Aorta (tissue), 5 donors: ENCODE results near the gene ZBTB7C. TPM values are rescaled to one million over a fixed set of nuclear protein-coding genes. Genes with fewer than 3 reads are reported as not detected.

Experiments used
- ATAC-seq: fragments of 200-7000 bp; cut with Tn5 transposase; one replicate; pipeline ENCODE4 v1.9.1; 2022; ENCODE audit warnings: moderate library complexity; ENCODE audit not compliant: low FRiP score
- DNase-seq, 2 donors: peaks; one replicate each; pipeline ENCODE4 v3.0.0-alpha.2; 2020
- H3K27ac ChIP-seq, 2 donors: one replicate each; pipeline ENCODE4 v1.5.1; 2013; ENCODE audit warnings: low read length in 2 of 2, mild to moderate bottlenecking in 2 of 2, moderate library complexity in 2 of 2, control low read depth in 1 of 2, inconsistent platforms in 1 of 2, low read depth in 1 of 2
- H3K27me3 ChIP-seq, 2 donors: one replicate each; pipeline ENCODE4 v1.6.1; 2013; ENCODE audit warnings: control low read depth in 1 of 2, low read length in 1 of 2, mild to moderate bottlenecking in 1 of 2, moderate library complexity in 1 of 2; ENCODE audit not compliant: insufficient read depth in 2 of 2, control insufficient read depth in 1 of 2
- H3K36me3 ChIP-seq, 2 donors: one replicate each; pipeline ENCODE4 v1.6.1; 2013; ENCODE audit warnings: control low read depth in 1 of 2, low read length in 1 of 2, mild to moderate bottlenecking in 1 of 2; ENCODE audit not compliant: insufficient read depth in 2 of 2, control insufficient read depth in 1 of 2
- H3K4me1 ChIP-seq, 2 donors: one replicate each; pipeline ENCODE4 v1.6.1; 2013; ENCODE audit warnings: low read length in 2 of 2, control low read depth in 1 of 2, mild to moderate bottlenecking in 1 of 2, moderate library complexity in 1 of 2; ENCODE audit not compliant: insufficient read depth in 2 of 2, control insufficient read depth in 1 of 2
- H3K4me3 ChIP-seq, 2 donors: one replicate each; pipeline ENCODE4 v1.5.1; 2013; ENCODE audit warnings: low read length in 2 of 2, control low read depth in 1 of 2, mild to moderate bottlenecking in 1 of 2
- H3K9me3 ChIP-seq: one replicate; pipeline ENCODE4 v1.6.1; 2013; ENCODE audit warnings: mild to moderate bottlenecking, low read length; ENCODE audit not compliant: control insufficient read depth
- WGBS, 2 donors: extraction: QIAGEN DNeasy Blood & Tissue Kit; methylation state at CpG; one replicate each; pipeline ENCODE4 v1.1.7; 2013; 5-methylcytosine and 5-hydroxymethylcytosine counted together
- intact Hi-C, 2 donors: fragments of 100-400 bp; cut with DNase I; formaldehyde crosslinking; loops; one replicate each; pipeline versions ENCODE4 v1.14.2 to v1.15.0; 2022
- polyA plus RNA-seq, 2 donors: library from polyadenylated mRNA; stranded (reverse); fragments of 200-250 nt; gene quantifications; one replicate each; pipeline ENCODE4 v1.2.3, GENCODE V29; 2013
- total RNA-seq, 2 donors: library from RNA; stranded (reverse); fragmentation: NEBNext Ultra II Directional; extraction: Animal tissue kit (Norgen Biotek cat#: 25700); gene quantifications; one replicate each; pipeline ENCODE4 v1.2.1, GENCODE V29; 2021
- donor health status: healthy with polysubstance abuse.
- donor health status: Bipolar disorder and iron deficiency.
- donor health status: DM: no; HTN: no; CAD: no.
- donor health status: DM: no; HTN: no; CAD: no.
- donor health status: DM: yes; HTN: yes; CAD: no.

Gene ZBTB7C
- total and polyA plus RNA-seq, 4 donors: 0.69 to 22.4 (median 10.0) TPM

DNA sequence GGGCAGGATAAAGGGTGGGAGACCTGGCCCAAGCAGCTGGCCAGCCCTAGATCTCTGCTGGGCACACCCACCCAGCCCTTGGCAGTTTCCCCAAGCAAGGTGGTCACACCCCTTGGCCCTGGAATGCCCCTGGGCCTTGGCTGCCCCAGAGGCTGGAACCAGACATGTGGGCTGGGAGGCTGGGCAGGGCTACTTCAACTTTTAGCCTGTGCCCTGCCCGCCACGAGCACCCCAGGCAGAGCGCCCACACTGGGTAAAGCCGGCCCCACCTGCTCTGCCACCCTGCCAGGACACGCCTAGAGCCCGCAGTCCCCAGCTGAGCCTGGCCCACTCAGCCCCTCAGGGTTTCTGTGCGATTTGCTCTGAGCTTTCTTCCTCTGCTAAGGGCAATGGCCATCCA lies 359.0 kb downstream of the ZBTB7C start:
- 33 to 35% methylated on average over 7 of the region's 7 CpGs for WGBS, 2 donors
- peak; percentile 40 for ATAC-seq
- DNase-seq: peak in 1 of 2 donors; percentile 61
- intact Hi-C loops: no loop called here
- Histone ChIP-seq H3K27me3 (no peaks in the 10 kb centered on the region), H3K4me3 (no peak overlapping the region), H3K27ac (no peak overlapping the region), H3K4me1 (peaks cover 2 to 7% of the 10 kb centered on the region in 2 donors), H3K9me3 (no peaks in the 10 kb centered on the region), H3K36me3 (no peaks in the 10 kb centered on the region)

DNA sequence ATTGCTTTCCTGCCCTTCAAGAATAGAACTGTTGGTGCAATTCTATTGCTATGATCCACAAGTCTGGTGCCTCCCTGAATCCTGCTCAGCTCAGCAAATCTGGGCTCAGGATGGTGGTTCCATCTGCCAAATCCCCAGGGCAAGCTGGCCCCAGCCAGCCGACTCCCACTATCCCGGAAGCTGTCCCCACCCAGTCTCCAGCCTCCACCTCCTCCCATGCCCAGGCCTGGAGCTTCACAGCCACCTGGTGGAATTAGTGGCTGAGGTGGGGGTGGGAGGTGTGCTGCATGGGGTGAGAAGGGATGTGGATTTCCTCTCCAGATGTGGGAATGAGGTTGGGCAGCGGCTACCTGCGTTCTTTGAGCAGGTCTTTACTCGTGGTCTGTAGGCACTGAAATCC lies 359.4 kb downstream of the ZBTB7C start:
- intact Hi-C loops: no loop called here
- WGBS, 2 donors: 56 to 66% methylated on average over 5 of the region's 5 CpGs
- no peaks in the 10 kb centered on the region for H3K36me3 ChIP-seq
- peaks cover 2 to 7% of the 10 kb centered on the region in 2 donors for H3K4me1 ChIP-seq
- ATAC-seq (no peak), DNase-seq (peak in 1 of 2 donors; percentile 55)
- no peak overlapping the region for H3K27ac ChIP-seq
- no peaks in the 10 kb centered on the region for H3K9me3 ChIP-seq
- no peaks in the 10 kb centered on the region for H3K27me3 ChIP-seq
- H3K4me3 ChIP-seq: no peak overlapping the region

DNA sequence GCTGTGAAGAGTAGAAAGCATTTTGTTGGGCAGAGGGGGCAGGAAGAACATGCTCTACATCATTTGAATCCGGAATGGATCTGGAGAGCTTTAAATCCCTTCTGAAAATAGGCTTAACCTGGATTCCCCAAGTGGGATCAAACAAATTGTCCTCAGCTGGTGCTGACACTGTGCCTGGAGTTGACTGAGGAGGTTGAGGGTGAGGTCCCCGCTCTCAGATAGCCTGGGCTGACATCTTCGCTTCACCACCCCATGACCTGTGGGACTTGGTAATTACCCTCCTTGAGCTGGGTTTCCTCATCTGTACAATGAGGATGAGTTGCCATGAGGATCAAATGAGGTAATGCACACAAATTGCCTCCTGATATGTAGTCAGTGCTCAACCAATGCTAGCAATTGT lies 360.9 kb downstream of the ZBTB7C start:
- peak in 1 of 2 donors; percentile 7 for DNase-seq
- no peaks in the 10 kb centered on the region for H3K27me3 ChIP-seq
- 93 to 97% methylated on average over 3 of the region's 3 CpGs for WGBS, 2 donors

DNA sequence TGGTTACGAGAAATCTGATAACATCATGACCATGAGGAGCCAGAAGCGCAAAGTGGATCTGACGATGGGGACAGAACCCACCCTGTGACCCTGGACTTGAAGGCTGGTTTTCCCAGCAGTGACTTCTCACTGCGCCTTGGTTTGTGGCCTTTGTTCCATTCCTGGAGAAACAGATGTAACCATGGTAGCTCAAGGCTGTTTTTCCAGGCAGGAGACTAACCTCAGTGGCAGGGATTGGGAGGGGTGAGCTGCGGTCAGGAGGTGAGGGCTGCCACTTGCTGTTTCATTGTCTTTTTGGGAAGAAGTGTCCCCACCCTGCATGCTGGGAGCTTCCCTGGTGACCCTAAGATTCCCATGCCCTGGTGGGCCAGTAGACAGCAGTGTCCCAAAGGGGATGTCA lies 362.3 kb downstream of the ZBTB7C start:
- Histone ChIP-seq H3K4me3 (no peak overlapping the region), H3K27ac (no peak overlapping the region), H3K9me3 (no peaks in the 10 kb centered on the region), H3K36me3 (no peaks in the 10 kb centered on the region), H3K4me1 (peaks cover 2 to 7% of the 10 kb centered on the region in 2 donors), H3K27me3 (no peaks in the 10 kb centered on the region)
- intact Hi-C loops: no loop called here
- WGBS, 2 donors: 83 to 88% methylated on average over 5 of the region's 5 CpGs
- ATAC-seq (no peak), DNase-seq (peak in 1 of 2 donors; percentile 25)

More for the DNA sequence above, 360.9 kb downstream of the ZBTB7C start:
- Histone ChIP-seq H3K27ac (no peak overlapping the region), H3K4me1 (peaks cover 2 to 7% of the 10 kb centered on the region in 2 donors), H3K9me3 (no peaks in the 10 kb centered on the region), H3K4me3 (no peak overlapping the region), H3K36me3 (no peaks in the 10 kb centered on the region)
- intact Hi-C loops: no loop called here
- ATAC-seq: no peak

DNA sequence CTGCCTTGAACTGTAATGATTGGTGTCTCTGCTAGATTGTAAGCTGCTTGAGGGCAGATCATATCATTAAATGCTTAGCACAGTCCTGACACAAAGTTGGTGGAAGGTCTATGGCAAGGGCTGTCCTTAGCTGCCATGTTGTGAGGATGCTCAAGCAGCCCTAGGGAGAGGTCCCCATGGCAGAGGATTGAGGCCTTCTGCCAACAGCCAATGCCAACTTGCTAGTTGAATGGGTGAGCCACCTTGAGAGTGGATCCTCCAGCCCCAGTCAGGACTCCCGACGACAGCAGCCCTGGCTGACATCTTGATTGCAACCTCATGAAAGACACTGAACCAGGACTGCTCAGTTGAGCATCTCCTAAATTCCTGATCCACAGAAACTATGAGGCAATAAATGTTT lies 363.4 kb downstream of the ZBTB7C start:
- H3K36me3 ChIP-seq: no peaks in the 10 kb centered on the region
- H3K4me1 ChIP-seq: peaks cover 2 to 7% of the 10 kb centered on the region in 2 donors
- peak in 1 of 2 donors; percentile 16 for DNase-seq
- intact Hi-C loops: no loop called here
- 93 to 94% methylated on average over 2 of the region's 2 CpGs for WGBS, 2 donors
- no peak overlapping the region for H3K4me3 ChIP-seq
- H3K9me3 ChIP-seq: no peaks in the 10 kb centered on the region
- no peak overlapping the region for H3K27ac ChIP-seq
- no peak for ATAC-seq
- no peaks in the 10 kb centered on the region for H3K27me3 ChIP-seq

DNA sequence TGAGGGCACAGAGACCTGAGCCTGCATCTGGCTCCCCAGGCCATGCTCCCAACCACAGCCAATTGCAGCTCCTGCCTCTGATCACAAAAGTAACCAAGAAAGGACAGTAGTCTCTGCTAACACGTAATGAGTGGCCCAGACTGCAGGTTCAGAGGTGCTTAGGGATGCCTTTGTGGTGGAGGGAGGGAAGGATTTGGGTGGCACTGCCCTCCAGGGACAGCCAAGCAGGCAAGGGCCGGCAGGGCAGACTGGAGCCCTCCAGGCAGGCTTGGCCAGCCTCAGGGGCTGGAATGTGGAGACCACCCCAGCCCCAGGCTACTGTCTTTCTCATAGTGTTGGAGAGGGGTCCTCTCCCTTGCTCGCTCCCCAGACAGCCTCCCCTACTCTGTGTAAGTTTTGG lies 364.2 kb downstream of the ZBTB7C start:
- DNase-seq: peak in 1 of 2 donors; percentile 14
- Histone ChIP-seq H3K9me3 (no peaks in the 10 kb centered on the region), H3K4me1 (peaks cover 2 to 7% of the 10 kb centered on the region in 2 donors), H3K36me3 (peaks cover 0 to 2% of the 10 kb centered on the region in 2 donors), H3K27me3 (no peaks in the 10 kb centered on the region), H3K27ac (no peak overlapping the region), H3K4me3 (no peak overlapping the region)
- WGBS, 2 donors: 96 to 97% methylated on average over 3 of the region's 3 CpGs
- ATAC-seq: no peak
- intact Hi-C loops: no loop called here

DNA sequence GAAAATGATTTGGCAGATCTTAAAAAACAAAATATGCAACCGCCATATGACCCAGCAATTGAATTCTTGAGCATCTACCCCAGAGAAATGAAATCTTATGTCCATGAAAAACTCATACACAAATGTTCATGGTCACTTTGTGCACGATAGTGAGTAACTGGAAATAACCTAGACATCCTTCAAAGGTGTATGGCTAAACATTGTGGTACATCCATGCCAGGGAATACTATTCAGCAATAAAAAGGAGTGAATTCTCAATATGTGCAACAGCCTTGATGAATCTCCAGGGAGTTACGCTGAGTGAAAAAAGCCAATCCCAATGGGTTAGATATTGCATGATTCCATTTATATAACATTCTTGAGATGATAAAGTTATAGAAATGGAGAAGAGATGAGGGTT lies 366.0 kb downstream of the ZBTB7C start:
- WGBS, 2 donors: 79 to 98% methylated on average over 3 of the region's 3 CpGs
- Histone ChIP-seq H3K4me1 (peaks cover 2 to 7% of the 10 kb centered on the region in 2 donors), H3K27me3 (no peaks in the 10 kb centered on the region), H3K27ac (no peak overlapping the region), H3K9me3 (no peaks in the 10 kb centered on the region), H3K36me3 (peaks cover 0 to 2% of the 10 kb centered on the region in 2 donors), H3K4me3 (no peak overlapping the region)
- ATAC-seq (no peak), DNase-seq (no peak)
- intact Hi-C loops: no loop called here

DNA sequence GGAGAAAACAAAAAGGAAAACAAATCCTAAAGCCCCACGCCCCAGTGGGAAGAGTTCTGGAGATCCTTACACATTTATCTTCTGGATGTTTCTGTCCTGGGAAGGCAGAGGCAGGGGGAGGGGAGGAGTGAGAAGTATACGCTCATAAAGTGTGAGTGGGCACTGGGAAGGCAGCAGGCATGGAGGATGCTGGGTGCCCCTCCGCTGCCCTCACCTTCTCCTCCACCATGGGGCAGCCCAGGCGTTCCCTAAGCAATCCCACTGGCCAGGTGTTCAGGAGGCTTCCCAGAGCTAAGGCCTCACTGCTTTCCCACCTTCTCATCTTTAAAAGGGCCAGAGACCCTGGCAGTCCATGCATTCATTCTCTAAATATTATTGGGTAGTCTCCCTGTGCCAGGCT lies 366.8 kb downstream of the ZBTB7C start:
- intact Hi-C loops: no loop called here
- peaks cover 0 to 2% of the 10 kb centered on the region in 2 donors for H3K36me3 ChIP-seq
- no peak overlapping the region for H3K27ac ChIP-seq
- no peaks in the 10 kb centered on the region for H3K27me3 ChIP-seq
- no peaks in the 10 kb centered on the region for H3K9me3 ChIP-seq
- DNase-seq: peak in 1 of 2 donors; percentile 36
- ATAC-seq: no peak
- WGBS, 2 donors: 86 to 88% methylated on average over 4 of the region's 4 CpGs
- H3K4me3 ChIP-seq: no peak overlapping the region
- H3K4me1 ChIP-seq: peaks cover 2 to 7% of the 10 kb centered on the region in 2 donors

DNA sequence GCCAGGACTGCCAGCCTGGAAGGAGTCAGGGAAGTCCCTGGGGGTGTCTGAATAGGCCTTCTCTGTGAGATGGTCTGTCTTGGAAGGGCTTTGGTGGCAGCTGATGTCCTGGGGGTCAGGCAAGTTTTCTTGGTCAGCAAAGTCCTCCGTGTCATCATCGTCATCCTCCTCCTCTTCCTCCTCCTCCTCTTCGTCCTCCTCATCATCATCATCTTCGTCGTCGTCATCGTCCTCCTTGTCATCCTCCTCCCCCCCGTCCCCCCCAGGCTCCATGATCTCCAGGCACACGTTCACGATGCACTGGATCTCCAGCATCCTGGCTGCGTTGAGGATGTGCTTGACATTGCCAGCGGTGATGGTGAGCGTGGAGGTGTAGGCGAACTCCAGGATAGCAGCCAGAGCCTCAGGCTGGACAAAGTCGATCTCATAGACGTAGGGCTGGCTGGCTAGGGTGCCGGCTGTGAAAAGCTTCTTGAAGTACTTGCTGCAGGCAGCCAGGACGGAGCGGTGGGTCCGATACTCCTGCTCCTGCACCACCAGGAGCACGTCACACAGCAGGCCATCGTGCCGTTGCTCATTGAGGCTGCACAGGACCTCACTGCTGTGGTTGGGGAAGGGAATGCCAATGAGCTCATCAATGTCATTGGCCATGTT lies 368.6 kb downstream of the ZBTB7C start:
- H3K36me3 ChIP-seq: peaks cover 0 to 2% of the 10 kb centered on the region in 2 donors
- no peak for ATAC-seq

More for the DNA sequence above, 368.6 kb downstream of the ZBTB7C start:
- DNase-seq: peak in 1 of 2 donors; percentile 68
- WGBS, 2 donors: 93 to 95% methylated on average over 23 of the region's 23 CpGs
- H3K27ac ChIP-seq: no peak overlapping the region
- no peaks in the 10 kb centered on the region for H3K9me3 ChIP-seq
- no peaks in the 10 kb centered on the region for H3K4me1 ChIP-seq
- H3K27me3 ChIP-seq: no peaks in the 10 kb centered on the region
- no peak overlapping the region for H3K4me3 ChIP-seq
- intact Hi-C loops: no loop called here
